Transverse colon (tissue), 4 donors: Measurements from ENCODE around the gene ARL4D. TPM values are rescaled to one million over a fixed set of nuclear protein-coding genes. Genes with fewer than 3 reads are reported as not detected.
"Not testable (repeated sequence)": the region's sequence is repeated elsewhere in the genome, so short reads cannot be mapped to it uniquely, and the experiment has no call there.

Source experiments
- DNase-seq: peaks from one replicate; pipeline ENCODE4 v3.0.0-alpha.2; 2019
- H3K27ac ChIP-seq, 4 donors: fragments of 200-600 bp; sonication (generic); 2 replicates each; pipeline ENCODE4 v1.5.1; 2016 to 2018; ENCODE audit warnings: inconsistent platforms in 4 of 4
- H3K27me3 ChIP-seq: fragments of 200-600 bp; sonication (generic); 2 replicates; pipeline ENCODE4 v1.5.1; 2017; ENCODE audit warnings: inconsistent platforms
- H3K36me3 ChIP-seq, 4 donors: fragments of 200-600 bp; sonication (generic); 2 replicates each; pipeline ENCODE4 v1.5.1; 2017 to 2019; ENCODE audit warnings: inconsistent platforms in 4 of 4
- H3K4me1 ChIP-seq, 4 donors: fragments of 200-600 bp; sonication (generic); 2 replicates each; pipeline ENCODE4 v1.5.1; 2017 to 2020; ENCODE audit warnings: inconsistent platforms in 4 of 4
- H3K4me3 ChIP-seq, 4 donors: fragments of 200-600 bp; sonication (generic); 1 replicate in 1 of 4; 2 replicates in 3 of 4; pipeline versions ENCODE4 v1.5.1 to v1.6.1; 2017 to 2019; ENCODE audit warnings: inconsistent platforms in 4 of 4
- H3K9me3 ChIP-seq, 2 donors: fragments of 200-600 bp; sonication (generic); 2 replicates each; pipeline ENCODE4 v1.5.1; 2017 to 2019; ENCODE audit warnings: inconsistent platforms in 2 of 2
- EP300 ChIP-seq: sonication (generic); formaldehyde crosslinking; IDR thresholded peaks from one replicate; pipeline ENCODE4 v1.6.1; 2017; ENCODE audit warnings: antibody characterized with exemption, low read depth
- POLR2A ChIP-seq: fragments of 450-650 bp; IDR thresholded peaks from one replicate; pipeline ENCODE4 v1.6.1; 2016; ENCODE audit warnings: antibody characterized with exemption, mild to moderate bottlenecking, moderate library complexity
- POLR2AphosphoS5 ChIP-seq, 3 donors: sonication (generic); formaldehyde crosslinking; IDR thresholded peaks; one replicate each; pipeline ENCODE4 v1.6.1; 2016; ENCODE audit warnings: antibody characterized with exemption in 3 of 3
- WGBS, 2 donors: methylation state at CpG; one replicate each; pipeline ENCODE4 v1.1.5; 2018; ENCODE audit warnings: low coverage in 1 of 2; 5-methylcytosine and 5-hydroxymethylcytosine counted together
- in situ Hi-C, 4 donors: fragments of 200-750 bp; cut with MboI; loops; one replicate each; pipeline versions ENCODE4 v1.15.0 to v1.15.1; 2017; ENCODE audit warnings: low sequenced_read_pairs in 3 of 4, low pct_ligation_motif_present in 1 of 4, low pct_unique_long_range_greater_than_20kb in 1 of 4
- intact Hi-C: fragments of 100-400 bp; cut with DNase I; formaldehyde crosslinking; loops from one replicate; pipeline ENCODE4 v1.15.1; 2023; ENCODE audit warnings: low total_unique reads
- total RNA-seq, 4 donors: library from RNA; depleted of rRNA; stranded (reverse); fragments of >200 nt; gene quantifications; one replicate each; pipeline ENCODE4 v1.1.0, GENCODE V29; 2016
- TF ChIP-seq, protein P1 (sequence below), 5 experiments: fragments of 200-600 bp in 3 of 5; fragments of 450-650 bp in 2 of 5; sonication (generic) in 3 of 5; IDR thresholded peaks; 1 replicate in 2 of 5; 2 replicates in 3 of 5; pipeline ENCODE4 v1.5.1; 2016 to 2017; ENCODE audit warnings: antibody characterized with exemption in 5 of 5, inconsistent platforms in 3 of 5, mild to moderate bottlenecking in 2 of 5, moderate library complexity in 1 of 5

The ARL4D gene
- total RNA-seq, 4 donors from 2014 or later, result 6.7 to 29.5 (median 8.8) TPM

DNA sequence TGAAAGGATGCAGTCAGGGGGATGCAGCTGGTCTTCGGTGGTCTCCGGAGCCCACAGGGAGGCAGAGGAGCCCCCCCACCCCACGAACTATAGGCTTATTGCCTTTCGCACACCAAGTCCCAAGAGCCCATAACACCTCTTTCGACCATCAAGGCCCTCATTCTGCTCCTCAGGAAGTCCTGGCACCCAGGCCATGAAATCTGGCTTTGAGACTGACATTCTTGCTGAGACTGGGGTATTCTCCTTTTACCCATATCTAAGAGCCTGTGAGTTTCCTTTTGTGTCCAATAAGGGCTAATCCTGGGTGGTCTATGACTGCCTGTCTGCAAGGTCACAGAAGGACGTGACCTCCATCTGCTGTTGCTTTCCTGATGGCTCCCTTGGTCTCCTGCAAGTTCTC lies 6.4 kb upstream of the ARL4D start:
- no peak overlapping the region for H3K27ac ChIP-seq

DNA sequence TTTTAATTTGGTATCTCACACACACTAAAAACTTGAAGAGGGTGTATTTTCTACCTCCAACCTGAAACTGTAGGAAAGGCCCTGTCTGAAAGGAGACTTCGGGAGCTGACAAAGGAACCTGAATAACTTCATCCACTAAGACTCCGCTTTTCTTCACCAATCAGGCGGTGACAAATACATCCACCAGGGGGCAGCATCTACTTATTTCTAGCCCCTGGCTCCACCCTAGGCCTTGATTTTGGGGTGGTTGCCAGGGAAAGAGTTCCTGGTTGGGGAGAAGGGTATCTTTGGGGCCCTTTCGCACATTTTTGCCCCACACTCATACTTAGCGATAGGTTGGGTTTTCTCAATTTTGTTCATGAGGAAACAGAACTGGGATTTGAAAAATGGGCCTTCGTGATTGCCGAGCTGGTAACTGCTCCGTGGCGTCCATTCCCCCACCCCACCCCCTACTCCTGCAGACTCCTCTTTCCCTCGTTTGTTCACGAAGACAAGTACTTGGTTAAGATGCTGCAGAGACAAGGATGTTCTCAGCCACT lies 4.8 kb upstream of the ARL4D start:
- 32 to 40% methylated on average over 1 to 11 of the region's 11 CpGs for WGBS, 2 donors
- DNase-seq, result peak; percentile 94
- Histone ChIP-seq H3K27me3 (no peaks in the 10 kb centered on the region), H3K4me1 (peaks cover 0 to 24% (median 11%) of the 10 kb centered on the region in 4 donors), H3K4me3 (peak overlapping the region in 1 of 4 donors; percentile 13), H3K36me3 (no peaks in the 10 kb centered on the region), H3K27ac (peak overlapping the region; percentile 39 to 73 (median 66)), H3K9me3 (no peaks in the 10 kb centered on the region)
- in situ Hi-C loops, result loop anchor here in 1 of 4 donors (5.0 kb wide), 1 partner anchor 88 kb away; the partner anchor contains the start of gene DHX8
- intact Hi-C loops, result loop anchor here (1.0 kb wide), 1 partner anchor 89 kb away; the partner anchor contains the start of gene DHX8
- no peak for TF ChIP-seq POLR2A
- TF ChIP-seq EP300, result no peak
- peak; percentile 15 to 48 (median 39) for TF ChIP-seq POLR2AphosphoS5 (IDR thresholded peaks at IDR 0.05)
- TF ChIP-seq, protein P1, sequence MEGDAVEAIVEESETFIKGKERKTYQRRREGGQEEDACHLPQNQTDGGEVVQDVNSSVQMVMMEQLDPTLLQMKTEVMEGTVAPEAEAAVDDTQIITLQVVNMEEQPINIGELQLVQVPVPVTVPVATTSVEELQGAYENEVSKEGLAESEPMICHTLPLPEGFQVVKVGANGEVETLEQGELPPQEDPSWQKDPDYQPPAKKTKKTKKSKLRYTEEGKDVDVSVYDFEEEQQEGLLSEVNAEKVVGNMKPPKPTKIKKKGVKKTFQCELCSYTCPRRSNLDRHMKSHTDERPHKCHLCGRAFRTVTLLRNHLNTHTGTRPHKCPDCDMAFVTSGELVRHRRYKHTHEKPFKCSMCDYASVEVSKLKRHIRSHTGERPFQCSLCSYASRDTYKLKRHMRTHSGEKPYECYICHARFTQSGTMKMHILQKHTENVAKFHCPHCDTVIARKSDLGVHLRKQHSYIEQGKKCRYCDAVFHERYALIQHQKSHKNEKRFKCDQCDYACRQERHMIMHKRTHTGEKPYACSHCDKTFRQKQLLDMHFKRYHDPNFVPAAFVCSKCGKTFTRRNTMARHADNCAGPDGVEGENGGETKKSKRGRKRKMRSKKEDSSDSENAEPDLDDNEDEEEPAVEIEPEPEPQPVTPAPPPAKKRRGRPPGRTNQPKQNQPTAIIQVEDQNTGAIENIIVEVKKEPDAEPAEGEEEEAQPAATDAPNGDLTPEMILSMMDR (IDR thresholded peaks at IDR 0.05), result peak; percentile 90 to 99 (median 97)

More for the DNA sequence above, 6.4 kb upstream of the ARL4D start:
- DNase-seq, result no peak
- Histone ChIP-seq H3K4me3 (no peak overlapping the region), H3K9me3 (no peaks in the 10 kb centered on the region), H3K4me1 (peaks cover 4 to 25% (median 11%) of the 10 kb centered on the region in 4 donors), H3K27me3 (no peaks in the 10 kb centered on the region), H3K36me3 (no peaks in the 10 kb centered on the region)
- in situ Hi-C loops (loop anchor here in 1 of 4 donors (5.0 kb wide), 1 partner anchor 90 kb away; the partner anchor contains the start of gene DHX8), intact Hi-C loops (no loop called here)
- 82% methylated on average over 6 of the region's 6 CpGs; no CpG with 5 or more reads in 1 of the 2 donors for whole genome bisulfite sequencing, 2 donors
- TF ChIP-seq, protein P1 (IDR thresholded peaks at IDR 0.05), result no peak

DNA sequence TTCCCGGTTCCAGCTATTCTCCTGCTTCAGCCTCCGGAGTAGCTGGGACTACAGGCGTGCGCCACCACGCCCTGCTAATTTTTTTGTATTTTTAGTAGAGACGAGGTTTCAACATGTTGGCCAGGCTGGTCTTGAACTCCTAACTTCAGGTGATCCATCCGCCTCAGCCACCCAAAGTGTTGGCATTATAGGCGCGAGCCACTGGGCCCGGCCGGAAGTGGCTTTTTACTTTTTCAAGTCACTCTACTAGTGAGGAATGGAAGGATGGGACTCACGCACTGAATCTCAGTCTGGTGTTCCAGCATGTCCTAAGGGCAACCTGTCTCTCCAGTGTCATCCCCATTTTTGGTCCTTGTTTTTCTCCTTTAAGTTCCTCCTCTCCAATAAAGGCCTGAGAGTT lies 4.1 kb upstream of the ARL4D start:
- H3K4me1 ChIP-seq, result peaks cover 0 to 22% (median 8%) of the 10 kb centered on the region in 4 donors
- DNase-seq, H3K4me3 ChIP-seq, H3K27me3 ChIP-seq, H3K9me3 ChIP-seq, intact Hi-C loops, H3K36me3 ChIP-seq: not testable (repeated sequence)
- H3K27ac ChIP-seq, result peak overlapping the region in 3 of 4 donors; percentile 64 to 73 (median 67)
- WGBS, 2 donors, result 89 to 100% methylated on average over 1 to 12 of the region's 12 CpGs
- in situ Hi-C loops, result loop anchor here in 3 of 4 donors (5.0 kb wide), 1 partner anchor 88 kb away; the partner anchor contains the start of gene DHX8 (in 3 of the 3)

DNA sequence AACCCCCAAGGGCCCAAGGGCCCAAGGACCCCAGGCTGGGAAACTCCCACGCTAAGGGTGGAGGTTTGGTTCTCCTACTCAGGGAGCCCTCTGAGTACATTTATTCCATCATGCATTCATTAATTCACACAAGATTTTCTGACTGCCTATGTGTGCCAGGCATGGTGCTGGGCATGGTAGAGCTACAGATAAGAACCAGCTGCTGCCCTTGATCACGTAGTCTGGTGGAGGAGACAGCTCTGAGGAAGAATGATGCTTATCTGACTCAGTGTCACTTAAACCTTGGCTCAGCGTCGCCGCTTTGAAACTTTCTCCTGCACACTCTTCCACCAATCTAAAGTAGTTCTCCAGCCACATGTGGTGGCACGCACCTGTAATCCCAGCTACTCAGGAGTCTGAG lies 3.6 kb upstream of the ARL4D start:
- DNase-seq, result no peak
- no peaks in the 10 kb centered on the region for H3K9me3 ChIP-seq
- TF ChIP-seq EP300 (no peak), POLR2AphosphoS5 (IDR thresholded peaks at IDR 0.05) (no peak), POLR2A (no peak)
- TF ChIP-seq, protein P1 (IDR thresholded peaks at IDR 0.05), result no peak
- no peaks in the 10 kb centered on the region for H3K27me3 ChIP-seq
- no peak overlapping the region for H3K27ac ChIP-seq
- H3K36me3 ChIP-seq, result no peaks in the 10 kb centered on the region
- intact Hi-C loops, result no loop called here
- 92 to 100% methylated on average over 1 to 6 of the region's 6 CpGs for WGBS, 2 donors
- H3K4me3 ChIP-seq, result no peak overlapping the region
- peaks cover 0 to 19% (median 5%) of the 10 kb centered on the region in 4 donors for H3K4me1 ChIP-seq
- in situ Hi-C loops, result loop anchor here in 2 of 4 donors (5.0 kb wide), 1 partner anchor 87 kb away; the partner anchor contains the start of gene DHX8 (in 2 of the 2)
